Chondrocyte (in vitro differentiated cells): ENCODE data around the gene PRELID1. TPM values are rescaled to one million over a fixed set of nuclear protein-coding genes. Genes with fewer than 3 reads are reported as not detected.

Source experiments
- DNase-seq: peaks from one replicate; pipeline ENCODE4 v3.0.0; 2021; ENCODE audit warnings: mixed read lengths, low spot score
- H3K27ac Mint-ChIP-seq: one replicate; pipeline ENCODE4 v1.8.0; 2021; ENCODE audit warnings: mild to moderate bottlenecking, moderate library complexity, mixed read lengths; ENCODE audit not compliant: unreplicated experiment
- H3K27me3 Mint-ChIP-seq: 2 replicates; pipeline ENCODE4 v1.8.0; 2021; ENCODE audit warnings: low read depth, mixed read lengths
- H3K36me3 Mint-ChIP-seq: 2 replicates; pipeline ENCODE4 v1.8.0; 2021; ENCODE audit warnings: low read depth, mixed read lengths
- H3K4me1 Mint-ChIP-seq: 2 replicates; pipeline ENCODE4 v1.8.0; 2021; ENCODE audit warnings: low read depth, mild to moderate bottlenecking, mixed read lengths
- H3K4me3 Mint-ChIP-seq: one replicate; pipeline ENCODE4 v1.8.0; 2021; ENCODE audit warnings: mild to moderate bottlenecking, moderate library complexity, mixed read lengths; ENCODE audit not compliant: unreplicated experiment
- H3K9me3 Mint-ChIP-seq: 2 replicates; pipeline ENCODE4 v1.8.0; 2021; ENCODE audit warnings: low read depth, mixed read lengths
- total RNA-seq: library from RNA; stranded (reverse); gene quantifications from 3 replicates; pipeline ENCODE4 v1.2.1, GENCODE V29; 2021
- TF ChIP-seq, protein P1 (sequence below): fragments of 200-600 bp; sonication (generic); IDR thresholded peaks from 2 replicates; pipeline ENCODE4 v1.5.0; 2021; ENCODE audit warnings: antibody characterized with exemption, mild to moderate bottlenecking, moderate library complexity

The PRELID1 gene
- total RNA-seq, 1 donor from 2014 or later = 109 TPM

DNA sequence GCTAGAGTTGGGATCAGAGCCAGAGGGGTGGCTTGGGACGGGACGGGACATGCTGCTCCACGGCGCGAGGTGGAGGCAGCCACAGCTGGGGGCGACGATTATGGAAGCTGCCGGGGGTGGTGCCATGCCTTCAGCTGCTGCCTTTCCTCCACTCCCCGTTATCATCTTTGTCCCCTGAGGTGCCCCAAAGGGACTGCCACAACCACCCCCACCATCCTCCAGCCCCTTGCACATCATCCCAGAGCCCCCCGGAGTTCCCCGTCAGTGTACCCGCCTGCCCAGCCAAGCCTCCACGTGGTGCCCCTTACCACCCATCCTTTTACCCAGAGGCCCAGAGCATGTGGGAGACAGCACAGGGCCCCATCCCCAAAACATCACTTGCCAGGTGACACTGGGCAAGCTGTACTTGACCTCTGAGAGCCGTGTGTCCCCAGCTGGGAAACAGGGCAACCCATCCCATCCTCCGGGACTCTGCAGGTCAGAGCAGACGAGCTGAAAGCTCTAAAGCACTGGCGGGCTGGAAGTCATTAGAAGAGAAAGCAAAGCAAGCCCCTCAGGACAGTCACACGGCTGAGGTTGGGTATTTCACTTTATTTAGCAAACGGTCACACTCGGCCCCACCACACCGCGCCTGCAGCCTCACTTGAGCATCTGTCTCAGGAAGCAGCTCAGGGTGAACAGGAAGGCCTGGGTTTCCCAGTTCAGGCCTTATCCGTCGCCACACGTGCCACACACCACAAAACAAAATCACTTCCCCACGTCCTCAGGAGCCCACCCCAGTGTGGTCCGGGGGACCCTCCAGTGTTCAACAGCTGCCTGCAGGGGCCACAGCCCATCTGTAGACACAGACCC, 27.6 kb downstream of the PRELID1 start:
- Mint-ChIP-seq H3K4me1 (peaks cover 16% of the 10 kb centered on the region), H3K27me3 (no peaks in the 10 kb centered on the region), H3K9me3 (no peaks in the 10 kb centered on the region), H3K4me3 (no peak overlapping the region), H3K27ac (no peak overlapping the region), H3K36me3 (peaks cover 26% of the 10 kb centered on the region)
- TF ChIP-seq, protein P1, sequence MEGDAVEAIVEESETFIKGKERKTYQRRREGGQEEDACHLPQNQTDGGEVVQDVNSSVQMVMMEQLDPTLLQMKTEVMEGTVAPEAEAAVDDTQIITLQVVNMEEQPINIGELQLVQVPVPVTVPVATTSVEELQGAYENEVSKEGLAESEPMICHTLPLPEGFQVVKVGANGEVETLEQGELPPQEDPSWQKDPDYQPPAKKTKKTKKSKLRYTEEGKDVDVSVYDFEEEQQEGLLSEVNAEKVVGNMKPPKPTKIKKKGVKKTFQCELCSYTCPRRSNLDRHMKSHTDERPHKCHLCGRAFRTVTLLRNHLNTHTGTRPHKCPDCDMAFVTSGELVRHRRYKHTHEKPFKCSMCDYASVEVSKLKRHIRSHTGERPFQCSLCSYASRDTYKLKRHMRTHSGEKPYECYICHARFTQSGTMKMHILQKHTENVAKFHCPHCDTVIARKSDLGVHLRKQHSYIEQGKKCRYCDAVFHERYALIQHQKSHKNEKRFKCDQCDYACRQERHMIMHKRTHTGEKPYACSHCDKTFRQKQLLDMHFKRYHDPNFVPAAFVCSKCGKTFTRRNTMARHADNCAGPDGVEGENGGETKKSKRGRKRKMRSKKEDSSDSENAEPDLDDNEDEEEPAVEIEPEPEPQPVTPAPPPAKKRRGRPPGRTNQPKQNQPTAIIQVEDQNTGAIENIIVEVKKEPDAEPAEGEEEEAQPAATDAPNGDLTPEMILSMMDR = no peak
- DNase-seq = no peak

DNA sequence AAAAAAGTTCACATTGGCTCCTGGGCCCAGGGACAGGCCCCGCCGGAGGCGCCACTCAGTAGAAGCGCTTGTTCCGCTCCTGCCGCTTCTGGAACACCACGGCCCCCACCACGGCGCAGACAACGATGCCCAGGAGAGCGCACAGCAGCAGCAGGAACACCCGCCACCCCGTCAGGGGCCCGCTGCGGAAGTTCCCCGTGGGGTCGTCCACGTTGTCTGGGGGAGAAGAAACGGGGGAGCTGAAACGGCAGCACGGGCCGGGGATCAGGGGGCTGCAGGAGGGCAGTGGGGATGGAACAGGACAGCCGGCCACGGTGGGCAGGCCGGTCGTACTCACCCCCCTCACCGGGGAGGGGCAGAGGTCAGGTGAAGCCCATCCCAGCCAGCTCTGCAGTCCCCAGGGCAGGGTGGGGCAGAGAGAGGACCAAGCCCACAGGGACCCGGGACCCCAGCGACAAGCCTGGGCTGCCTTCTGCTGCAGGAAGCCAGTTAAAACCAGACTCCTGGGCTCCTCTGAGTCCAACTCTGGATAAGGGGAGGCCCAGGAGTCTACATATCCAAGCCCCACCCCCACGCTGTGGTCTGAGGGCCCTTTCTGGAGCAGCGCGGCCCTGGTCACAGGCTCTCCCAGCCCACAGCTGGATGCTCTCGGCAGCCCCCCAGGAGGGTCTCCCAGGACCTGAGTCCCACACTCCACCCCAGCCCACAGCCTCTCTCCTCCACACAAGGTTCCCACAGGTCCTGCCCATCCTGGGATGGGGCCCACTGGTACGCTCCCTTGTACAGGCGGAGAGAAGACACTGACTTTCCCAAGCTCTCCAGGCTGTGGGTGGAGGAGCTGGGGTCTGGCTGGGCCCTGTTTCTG, 28.7 kb downstream of the PRELID1 start:
- DNase-seq = no peak
- no peak overlapping the region for H3K4me3 Mint-ChIP-seq
- H3K27ac Mint-ChIP-seq = no peak overlapping the region
- H3K4me1 Mint-ChIP-seq = peaks cover 14% of the 10 kb centered on the region
- no peaks in the 10 kb centered on the region for H3K9me3 Mint-ChIP-seq
- TF ChIP-seq, protein P1 = no peak
- peaks cover 31% of the 10 kb centered on the region for H3K36me3 Mint-ChIP-seq
- no peaks in the 10 kb centered on the region for H3K27me3 Mint-ChIP-seq

DNA sequence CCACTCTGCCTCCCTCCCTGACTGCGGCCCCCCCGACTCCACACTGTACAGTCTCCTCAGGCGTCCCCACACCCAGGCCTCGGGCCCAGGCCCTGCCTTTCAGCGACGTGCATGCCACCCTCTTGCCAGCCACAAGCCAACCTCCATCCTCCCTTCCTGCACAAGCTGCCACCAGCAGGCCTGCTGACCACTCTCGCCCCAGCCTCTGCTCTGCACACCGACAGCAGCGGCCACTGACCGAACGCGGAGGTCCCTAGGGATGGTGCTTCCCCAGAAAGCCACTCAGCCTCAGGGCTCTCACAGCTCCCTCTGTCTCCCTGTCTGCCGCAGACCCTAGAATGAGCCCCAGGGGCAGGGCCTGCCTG, 29.3 kb downstream of the PRELID1 start:
- Mint-ChIP-seq H3K4me3 (no peak overlapping the region), H3K36me3 (peaks cover 31% of the 10 kb centered on the region), H3K4me1 (peaks cover 9% of the 10 kb centered on the region), H3K27me3 (no peaks in the 10 kb centered on the region), H3K9me3 (no peaks in the 10 kb centered on the region), H3K27ac (no peak overlapping the region)
- DNase-seq = no peak
- TF ChIP-seq, protein P1 = no peak

DNA sequence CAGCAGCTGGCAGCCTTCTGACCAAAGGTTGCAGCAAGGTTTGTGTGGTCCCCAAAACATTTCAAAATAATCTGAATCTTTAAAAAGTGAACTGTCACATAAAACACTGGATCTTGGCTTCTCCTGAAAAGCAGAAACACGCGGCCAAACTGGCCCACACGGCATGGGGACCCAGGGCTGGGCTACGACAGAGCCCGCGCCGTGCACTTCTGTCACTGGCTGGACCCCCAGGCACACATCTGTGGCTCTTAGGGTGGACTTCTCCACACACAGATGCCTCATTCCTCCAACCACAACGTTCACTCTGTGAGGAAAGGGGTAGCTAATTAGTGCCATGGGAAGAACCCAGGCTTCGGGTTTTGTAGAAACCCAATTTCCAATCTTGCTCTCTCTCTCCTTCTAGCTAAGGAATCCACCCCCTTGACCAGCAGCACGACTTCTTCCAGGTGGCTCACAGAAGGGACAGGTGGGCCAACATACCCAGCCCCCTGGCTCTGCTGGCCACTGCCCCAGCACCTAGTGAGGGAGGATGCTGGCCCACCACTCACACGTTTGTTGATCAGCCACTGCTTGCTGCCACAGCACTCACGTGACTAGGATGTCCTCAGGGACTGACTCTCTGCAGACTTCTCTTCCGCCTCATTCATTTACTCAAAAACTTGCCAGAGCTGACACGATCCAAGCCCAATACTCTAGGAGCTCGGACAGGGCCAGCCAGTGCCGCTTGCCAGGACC, 30.0 kb downstream of the PRELID1 start:
- Mint-ChIP-seq H3K36me3 (peaks cover 31% of the 10 kb centered on the region), H3K27me3 (no peaks in the 10 kb centered on the region), H3K4me1 (peaks cover 2% of the 10 kb centered on the region), H3K27ac (no peak overlapping the region), H3K9me3 (no peaks in the 10 kb centered on the region), H3K4me3 (no peak overlapping the region)
- no peak for DNase-seq
- TF ChIP-seq, protein P1 = no peak

DNA sequence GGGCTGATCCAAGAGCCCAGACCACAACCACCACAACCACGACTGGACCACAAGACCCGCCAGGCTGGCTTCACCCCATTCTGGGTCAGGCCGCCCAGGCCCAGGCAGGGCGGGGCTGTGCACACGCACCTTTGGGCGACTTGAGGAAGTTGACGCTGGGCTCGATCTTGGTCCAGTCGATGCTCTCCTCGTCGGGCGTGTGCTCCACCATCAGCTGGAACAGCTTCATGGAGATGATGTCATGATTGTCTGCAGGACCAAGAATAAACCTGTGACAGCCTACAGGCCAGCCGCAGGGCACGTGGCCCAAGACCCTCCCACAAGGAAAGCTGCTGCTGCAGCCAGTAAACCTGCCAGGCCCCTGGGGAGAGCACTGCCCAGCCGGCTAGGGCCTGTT, 30.6 kb downstream of the PRELID1 start:
- TF ChIP-seq, protein P1 = no peak
- H3K4me3 Mint-ChIP-seq = no peak overlapping the region
- no peak overlapping the region for H3K27ac Mint-ChIP-seq
- H3K9me3 Mint-ChIP-seq = no peaks in the 10 kb centered on the region
- H3K27me3 Mint-ChIP-seq = no peaks in the 10 kb centered on the region
- H3K36me3 Mint-ChIP-seq = peaks cover 31% of the 10 kb centered on the region
- no peak for DNase-seq
- no peaks in the 10 kb centered on the region for H3K4me1 Mint-ChIP-seq
